Measurements from ENCODE around the gene TLE4. TPM values are rescaled to one million over a fixed set of nuclear protein-coding genes. Genes with fewer than 3 reads are reported as not detected.

TLE4 gene
- total RNA-seq, 1 donor from 2014 or later, result 25.1 TPM

DNA sequence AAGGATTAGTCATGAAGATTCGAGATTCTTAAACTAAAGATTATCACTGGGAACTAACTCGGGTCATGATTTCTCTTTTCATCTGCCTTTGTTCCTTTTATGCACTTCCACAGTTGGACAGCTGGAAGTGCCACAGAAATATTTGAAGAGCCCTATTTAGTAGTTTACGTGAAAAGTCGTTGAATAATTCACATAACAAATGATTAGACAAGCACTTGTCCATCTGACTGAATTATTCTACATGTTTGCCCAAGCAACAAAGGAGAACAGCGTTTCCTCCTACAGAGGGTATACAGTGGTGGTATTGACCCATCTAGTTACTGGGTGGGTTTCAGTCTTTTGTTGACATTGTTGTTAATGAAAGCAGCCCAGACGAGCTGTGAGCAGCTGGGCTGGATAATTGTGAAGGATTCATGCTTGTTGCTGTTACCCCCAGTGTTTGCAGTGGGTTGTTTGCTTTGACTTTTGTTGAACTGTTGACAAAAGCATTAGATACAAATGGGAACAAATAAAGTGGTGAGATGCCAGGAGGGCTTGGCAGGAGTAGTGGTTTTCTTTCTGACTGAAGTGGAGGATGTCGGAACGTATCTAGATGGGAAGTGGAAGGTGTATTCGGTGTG is 96.2 kb downstream of the TLE4 start:
- no peak for DNase-seq (ENCODE audit: low spot score)
- H3K27ac Mint-ChIP-seq, result no peak overlapping the region
- no peaks in the 10 kb centered on the region for H3K4me1 Mint-ChIP-seq (ENCODE audit: low read depth)
- no peak overlapping the region for H3K4me3 Mint-ChIP-seq
- peaks cover 4% of the 10 kb centered on the region for H3K36me3 Mint-ChIP-seq (ENCODE audit: low read depth)
- no peaks in the 10 kb centered on the region for H3K9me3 Mint-ChIP-seq
- intact Hi-C loops (cut with micrococcal nuclease), result loop anchor here (5.0 kb wide), 1 partner anchor 36 kb away; no protein-coding TSS in a partner anchor
- H3K27me3 Mint-ChIP-seq (ENCODE audit: insufficient read depth), result no peaks in the 10 kb centered on the region

DNA sequence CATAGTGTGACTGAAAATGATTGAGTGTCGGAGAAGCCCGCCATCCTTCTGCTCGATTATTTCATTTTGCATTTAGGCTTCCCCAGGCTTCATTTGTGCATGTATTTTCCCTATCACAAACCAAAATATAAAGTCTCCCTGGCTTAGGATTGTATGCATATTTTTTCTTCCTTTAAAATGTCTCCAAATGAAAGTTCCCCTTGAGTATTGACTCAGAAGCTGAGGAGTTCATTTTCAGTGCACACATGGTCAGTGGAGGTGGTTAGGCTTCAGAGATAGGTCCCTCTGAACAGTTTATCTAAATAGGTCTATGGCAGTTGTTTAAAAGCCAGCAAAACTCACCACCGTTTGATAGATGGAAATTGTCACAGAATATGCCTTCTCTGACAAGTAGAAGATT is 97.2 kb downstream of the TLE4 start:
- Mint-ChIP-seq H3K9me3 (no peaks in the 10 kb centered on the region), H3K4me3 (no peak overlapping the region), H3K4me1 (ENCODE audit: low read depth) (no peaks in the 10 kb centered on the region), H3K27ac (no peak overlapping the region), H3K36me3 (ENCODE audit: low read depth) (peaks cover 4% of the 10 kb centered on the region), H3K27me3 (ENCODE audit: insufficient read depth) (no peaks in the 10 kb centered on the region)
- intact Hi-C loops (cut with micrococcal nuclease), result loop anchor here (5.0 kb wide), 1 partner anchor 37 kb away; no protein-coding TSS in a partner anchor
- no peak for DNase-seq (ENCODE audit: low spot score)

DNA sequence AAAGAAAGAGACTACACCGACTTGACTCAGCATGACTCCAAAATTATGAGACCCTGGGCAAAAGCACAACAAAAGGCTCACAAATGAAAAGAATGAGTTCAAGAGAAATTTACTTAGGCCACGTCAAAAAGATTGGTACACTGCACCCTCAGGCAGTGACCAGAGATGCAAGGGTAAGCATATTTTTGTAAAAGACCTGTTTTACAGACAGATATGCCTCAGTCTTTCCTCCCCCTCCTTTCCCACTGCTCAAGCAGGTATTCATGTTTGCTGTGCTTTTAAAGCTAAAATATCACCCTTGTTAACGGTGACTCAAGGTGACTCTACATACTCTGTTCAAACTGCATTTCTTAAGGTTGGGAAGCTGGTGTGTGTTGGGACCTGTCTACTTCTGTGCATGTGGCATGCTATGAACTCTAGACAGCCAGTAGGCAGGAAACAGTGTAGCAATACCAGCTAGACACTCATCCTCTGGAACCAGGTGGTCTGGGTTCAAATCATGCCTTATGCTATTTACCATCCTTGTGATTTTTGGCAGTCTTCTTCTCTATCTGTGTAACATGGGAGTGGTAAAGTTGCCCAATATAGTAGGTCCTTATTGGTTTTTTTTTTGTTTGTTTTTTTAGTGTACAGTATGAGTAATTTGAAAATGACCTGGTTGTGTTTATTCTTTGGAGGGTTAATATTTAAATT is 98.7 kb downstream of the TLE4 start:
- no peaks in the 10 kb centered on the region for H3K27me3 Mint-ChIP-seq (ENCODE audit: insufficient read depth)
- no peak for DNase-seq (ENCODE audit: low spot score)
- peaks cover 9% of the 10 kb centered on the region for H3K36me3 Mint-ChIP-seq (ENCODE audit: low read depth)
- no peaks in the 10 kb centered on the region for H3K4me1 Mint-ChIP-seq (ENCODE audit: low read depth)
- no peak overlapping the region for H3K27ac Mint-ChIP-seq
- intact Hi-C loops (cut with micrococcal nuclease), result no loop called here
- no peaks in the 10 kb centered on the region for H3K9me3 Mint-ChIP-seq
- no peak overlapping the region for H3K4me3 Mint-ChIP-seq

DNA sequence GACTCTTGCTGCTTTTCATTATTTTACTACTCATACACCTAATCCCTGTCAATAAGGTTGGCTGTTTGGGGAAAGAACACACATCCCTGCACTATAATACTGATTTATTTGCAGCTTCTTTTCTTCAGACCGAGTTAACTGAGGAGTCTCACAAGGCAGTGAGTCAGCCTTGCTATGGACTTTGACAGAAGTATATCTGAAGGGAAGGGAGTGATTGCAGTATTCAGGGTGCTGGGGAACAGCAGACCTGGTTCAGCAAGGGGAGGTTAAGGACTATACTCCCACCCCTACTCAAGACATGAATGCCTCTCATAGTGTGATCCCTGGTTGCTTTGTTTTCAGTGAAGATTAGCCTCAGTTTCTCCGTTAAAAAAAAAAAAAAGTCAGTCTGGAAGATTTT is 99.8 kb downstream of the TLE4 start:
- Mint-ChIP-seq H3K36me3 (ENCODE audit: low read depth) (peaks cover 9% of the 10 kb centered on the region), H3K27ac (no peak overlapping the region), H3K4me3 (no peak overlapping the region), H3K4me1 (ENCODE audit: low read depth) (no peaks in the 10 kb centered on the region), H3K27me3 (ENCODE audit: insufficient read depth) (no peaks in the 10 kb centered on the region), H3K9me3 (no peaks in the 10 kb centered on the region)
- intact Hi-C loops (cut with micrococcal nuclease), result no loop called here
- DNase-seq (ENCODE audit: low spot score), result no peak

DNA sequence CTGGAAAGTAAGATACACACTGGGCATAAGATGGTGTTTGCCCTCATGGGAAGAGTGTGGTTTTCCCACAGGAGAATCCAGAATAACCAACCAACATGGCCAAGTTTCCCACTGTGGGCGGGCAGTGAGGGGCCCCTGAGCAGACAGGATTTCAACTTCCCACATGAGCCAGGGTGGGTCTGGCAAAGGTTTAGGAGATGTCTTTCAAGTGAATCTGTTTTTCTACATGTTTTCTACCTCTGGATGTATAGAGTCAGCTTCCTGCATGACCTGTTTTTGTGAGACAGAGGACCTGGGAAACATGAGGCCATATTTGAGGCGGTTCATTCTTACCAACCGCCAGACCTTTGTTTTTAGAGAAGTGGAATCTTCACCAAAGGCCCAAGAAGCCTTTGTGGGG is 100.5 kb downstream of the TLE4 start:
- no peaks in the 10 kb centered on the region for H3K27me3 Mint-ChIP-seq (ENCODE audit: insufficient read depth)
- intact Hi-C loops (cut with micrococcal nuclease), result no loop called here
- H3K4me1 Mint-ChIP-seq (ENCODE audit: low read depth), result no peaks in the 10 kb centered on the region
- H3K27ac Mint-ChIP-seq, result no peak overlapping the region
- no peak overlapping the region for H3K4me3 Mint-ChIP-seq
- no peak for DNase-seq (ENCODE audit: low spot score)
- H3K36me3 Mint-ChIP-seq (ENCODE audit: low read depth), result peaks cover 9% of the 10 kb centered on the region
- H3K9me3 Mint-ChIP-seq, result no peaks in the 10 kb centered on the region

DNA sequence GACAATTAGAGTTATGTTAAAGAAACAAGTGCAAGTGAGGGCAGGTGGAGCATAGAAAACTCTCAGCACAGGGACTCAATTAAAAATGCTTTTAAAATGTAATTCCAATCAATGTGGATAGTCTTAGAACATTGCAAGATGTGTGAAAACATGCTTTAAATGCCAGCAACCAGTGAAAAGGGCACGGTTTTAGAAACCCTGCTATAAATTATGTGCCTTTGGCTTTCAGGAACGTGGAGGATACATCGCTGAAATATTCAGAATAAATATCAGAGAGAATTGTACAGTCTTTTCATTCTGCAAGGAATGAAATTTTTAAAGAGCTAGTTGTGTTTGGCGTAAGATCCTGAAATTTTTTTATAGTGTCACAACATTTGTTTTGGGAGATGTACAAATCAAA is 101.1 kb downstream of the TLE4 start:
- Mint-ChIP-seq H3K27me3 (ENCODE audit: insufficient read depth) (no peaks in the 10 kb centered on the region), H3K4me3 (no peak overlapping the region), H3K36me3 (ENCODE audit: low read depth) (peaks cover 9% of the 10 kb centered on the region), H3K9me3 (no peaks in the 10 kb centered on the region), H3K4me1 (ENCODE audit: low read depth) (no peaks in the 10 kb centered on the region), H3K27ac (no peak overlapping the region)
- DNase-seq (ENCODE audit: low spot score), result no peak
- intact Hi-C loops (cut with micrococcal nuclease), result no loop called here

DNA sequence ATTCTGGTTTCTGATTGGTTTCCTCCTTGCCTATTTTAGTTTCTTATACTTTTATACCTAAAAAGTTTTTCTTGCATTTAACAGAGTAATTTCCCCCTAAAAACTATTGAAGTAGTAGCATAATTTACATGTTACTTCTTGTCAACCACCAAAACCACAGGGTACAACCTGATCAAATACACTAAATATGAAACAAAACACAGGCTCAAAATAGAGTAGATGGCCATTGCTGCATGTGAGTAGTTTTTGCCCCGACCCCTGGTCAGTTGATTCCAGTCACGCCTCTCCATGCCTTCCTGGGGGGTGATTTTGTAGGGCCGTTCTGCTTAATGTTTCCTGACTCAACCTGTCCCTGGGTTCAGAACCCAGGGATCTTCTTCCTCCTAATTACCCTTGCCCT is 101.8 kb downstream of the TLE4 start:
- intact Hi-C loops (cut with micrococcal nuclease), result no loop called here
- Mint-ChIP-seq H3K4me3 (no peak overlapping the region), H3K27ac (no peak overlapping the region), H3K4me1 (ENCODE audit: low read depth) (no peaks in the 10 kb centered on the region), H3K36me3 (ENCODE audit: low read depth) (peaks cover 9% of the 10 kb centered on the region), H3K27me3 (ENCODE audit: insufficient read depth) (no peaks in the 10 kb centered on the region), H3K9me3 (no peaks in the 10 kb centered on the region)
- DNase-seq (ENCODE audit: low spot score), result no peak

DNA sequence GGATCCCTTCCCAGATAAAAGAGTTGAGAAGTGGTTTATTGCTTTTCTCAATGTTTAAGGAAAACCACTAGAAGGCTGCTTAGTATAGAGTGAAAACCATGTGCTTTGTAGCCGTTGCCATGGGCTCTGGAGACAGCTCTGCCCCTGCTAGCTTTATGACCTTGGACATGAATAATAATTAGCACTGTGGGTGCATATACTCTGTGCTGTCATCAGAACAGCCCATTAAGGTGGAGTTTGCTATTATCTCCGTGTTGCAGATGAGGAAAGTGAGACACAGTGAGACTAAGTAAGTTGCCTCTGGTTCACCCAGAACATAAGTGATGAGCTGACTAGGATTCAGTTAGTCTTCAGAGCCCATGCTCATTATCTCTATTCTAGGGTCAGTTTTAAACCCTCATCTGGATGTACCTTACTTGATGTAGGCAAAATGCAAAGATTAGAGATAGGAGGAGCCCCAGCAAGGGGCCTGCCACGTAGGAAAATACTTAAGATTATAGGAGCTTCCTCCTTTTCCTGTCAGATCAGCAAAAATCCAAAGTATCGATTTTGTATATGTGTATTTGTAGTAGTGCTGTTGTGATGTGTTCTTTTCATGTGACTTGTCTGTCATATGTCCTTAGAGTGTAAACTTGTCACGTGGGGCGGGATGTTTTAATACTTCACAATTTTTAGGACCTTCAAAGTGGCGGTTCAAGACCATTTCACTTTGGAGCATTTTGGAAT is 102.5 kb downstream of the TLE4 start:
- Mint-ChIP-seq H3K4me1 (ENCODE audit: low read depth) (no peaks in the 10 kb centered on the region), H3K36me3 (ENCODE audit: low read depth) (peaks cover 8% of the 10 kb centered on the region), H3K27me3 (ENCODE audit: insufficient read depth) (no peaks in the 10 kb centered on the region), H3K27ac (no peak overlapping the region), H3K9me3 (no peaks in the 10 kb centered on the region), H3K4me3 (no peak overlapping the region)
- DNase-seq (ENCODE audit: low spot score), result no peak
- intact Hi-C loops (cut with micrococcal nuclease), result no loop called here

DNA sequence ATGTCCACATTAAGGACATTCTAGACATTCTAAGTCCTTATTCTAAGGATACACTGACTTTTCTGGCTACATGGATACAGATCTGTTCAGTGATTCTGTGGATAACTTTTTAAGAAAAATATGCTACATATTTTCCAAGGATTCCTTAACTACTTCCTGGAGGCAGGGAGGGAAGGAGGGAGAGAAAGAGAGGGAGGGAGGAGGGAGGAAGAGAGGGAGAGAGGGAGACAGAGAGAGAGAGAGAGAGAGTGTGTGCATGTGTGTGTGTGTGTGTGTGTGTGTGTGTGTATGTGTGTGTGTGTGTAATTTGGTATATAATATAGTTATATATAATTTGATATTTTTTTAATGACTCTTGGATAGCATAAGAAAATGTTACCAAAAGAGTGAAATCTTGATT is 109.8 kb downstream of the TLE4 start:
- Mint-ChIP-seq H3K36me3 (ENCODE audit: low read depth) (no peaks in the 10 kb centered on the region), H3K4me3 (no peak overlapping the region), H3K27me3 (ENCODE audit: insufficient read depth) (no peaks in the 10 kb centered on the region), H3K4me1 (ENCODE audit: low read depth) (peaks cover 3% of the 10 kb centered on the region), H3K9me3 (no peaks in the 10 kb centered on the region), H3K27ac (no peak overlapping the region)
- intact Hi-C loops (cut with micrococcal nuclease), result no loop called here
- no peak for DNase-seq (ENCODE audit: low spot score)

DNA sequence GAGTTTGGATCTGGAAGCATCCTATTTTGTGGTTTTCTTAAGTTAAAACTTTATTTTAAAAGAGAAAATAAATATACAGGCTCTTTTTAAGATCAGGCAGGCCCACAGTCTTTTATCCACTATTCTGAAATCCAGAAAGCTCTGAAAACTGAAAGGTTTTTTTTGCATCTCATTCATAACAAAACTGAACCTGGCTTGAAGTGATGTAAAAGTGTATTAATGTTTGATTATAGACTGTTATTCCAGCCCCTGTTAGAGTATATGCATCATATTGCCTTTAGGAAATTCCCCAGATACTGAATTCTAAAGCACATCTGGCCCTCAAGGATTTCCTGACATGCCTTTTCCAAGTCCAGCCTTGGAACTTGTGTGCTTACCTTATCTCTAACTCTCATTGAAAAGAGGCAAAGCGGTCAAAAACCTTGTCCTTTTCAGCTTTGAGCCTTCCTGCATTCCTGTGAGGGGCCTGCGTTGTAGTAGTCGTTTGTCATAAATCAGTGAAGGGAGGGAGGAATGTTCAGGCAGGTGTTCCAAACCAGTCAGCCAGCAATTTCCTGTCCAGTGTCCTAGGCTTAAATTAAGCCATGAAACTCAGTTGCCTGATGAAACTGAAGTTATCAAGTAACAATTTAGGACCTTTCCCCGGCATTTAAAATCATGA is 110.4 kb downstream of the TLE4 start:
- H3K4me1 Mint-ChIP-seq (ENCODE audit: low read depth), result peaks cover 9% of the 10 kb centered on the region

DNA sequence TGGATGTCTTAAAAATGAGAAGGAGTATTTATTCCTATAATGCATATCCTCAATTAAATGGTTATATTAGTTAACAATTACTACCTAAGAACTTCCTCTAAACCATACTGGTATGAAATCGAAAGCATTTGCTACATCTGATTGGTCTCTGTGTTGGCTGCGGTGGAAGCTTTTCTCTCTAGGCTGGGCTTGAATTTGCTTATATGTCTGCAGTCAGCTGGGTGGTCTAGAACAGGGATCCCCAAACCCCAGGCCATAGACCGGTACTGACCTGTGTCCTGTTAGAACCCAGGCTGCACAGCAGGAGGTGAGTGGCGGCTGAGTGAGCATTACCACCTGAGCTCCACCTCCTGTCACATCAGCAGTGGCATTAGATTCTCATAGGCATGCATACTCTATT is 112.3 kb downstream of the TLE4 start:
- Mint-ChIP-seq H3K27ac (no peak overlapping the region), H3K4me3 (no peak overlapping the region), H3K27me3 (ENCODE audit: insufficient read depth) (no peaks in the 10 kb centered on the region), H3K9me3 (peaks cover 6% of the 10 kb centered on the region), H3K36me3 (ENCODE audit: low read depth) (peaks cover 5% of the 10 kb centered on the region), H3K4me1 (ENCODE audit: low read depth) (peaks cover 19% of the 10 kb centered on the region)
- no peak for DNase-seq (ENCODE audit: low spot score)
- intact Hi-C loops (cut with micrococcal nuclease), result no loop called here

More for the DNA sequence above, 110.4 kb downstream of the TLE4 start:
- Mint-ChIP-seq H3K36me3 (ENCODE audit: low read depth) (peaks cover 2% of the 10 kb centered on the region), H3K9me3 (peaks cover 3% of the 10 kb centered on the region), H3K27me3 (ENCODE audit: insufficient read depth) (no peaks in the 10 kb centered on the region), H3K4me3 (no peak overlapping the region), H3K27ac (no peak overlapping the region)
- no peak for DNase-seq (ENCODE audit: low spot score)
- intact Hi-C loops (cut with micrococcal nuclease), result no loop called here

DNA sequence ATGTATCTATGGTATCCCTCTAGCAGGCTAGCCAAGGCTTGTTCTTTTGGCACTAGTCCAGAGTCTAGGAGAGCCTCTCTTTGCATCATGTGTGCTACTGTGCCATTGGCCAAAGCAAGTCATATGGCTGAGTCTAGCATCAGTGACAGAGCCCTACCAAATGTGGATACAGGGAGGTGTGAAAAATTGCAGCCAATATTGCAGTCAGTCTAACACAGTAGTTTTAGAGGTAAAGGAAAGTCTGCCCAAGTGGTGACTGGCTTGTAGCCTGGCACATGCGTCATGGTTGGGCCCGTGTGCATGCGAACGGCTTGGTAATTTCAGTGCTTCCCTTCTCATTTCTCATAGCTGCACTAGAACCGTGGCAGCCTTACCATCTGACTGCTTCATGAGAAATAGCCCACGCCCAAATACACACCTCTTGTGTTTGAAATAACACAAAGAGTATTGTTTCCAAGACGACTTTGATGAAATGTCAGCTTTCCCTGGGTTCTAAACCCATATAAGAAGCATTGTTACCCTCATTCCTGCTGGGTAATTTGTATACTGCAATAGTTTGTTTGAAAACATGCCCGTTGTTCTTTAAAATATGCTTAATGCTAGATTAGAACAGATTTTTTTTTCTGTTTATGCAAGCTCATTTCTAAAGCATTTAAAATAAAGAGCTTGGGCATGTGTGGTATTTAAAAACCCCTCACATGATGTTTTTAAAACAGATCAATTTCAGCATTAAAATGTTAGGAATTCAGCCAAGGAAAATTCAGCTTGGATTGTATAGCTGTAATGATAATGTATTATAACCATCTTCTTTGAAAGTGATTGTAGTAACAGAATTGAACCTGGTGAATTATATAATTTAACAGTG is 113.2 kb downstream of the TLE4 start:
- Mint-ChIP-seq H3K27me3 (ENCODE audit: insufficient read depth) (no peaks in the 10 kb centered on the region), H3K4me3 (no peak overlapping the region), H3K4me1 (ENCODE audit: low read depth) (peaks cover 19% of the 10 kb centered on the region), H3K9me3 (peaks cover 6% of the 10 kb centered on the region), H3K27ac (no peak overlapping the region), H3K36me3 (ENCODE audit: low read depth) (peaks cover 7% of the 10 kb centered on the region)
- DNase-seq (ENCODE audit: low spot score), result no peak
- intact Hi-C loops (cut with micrococcal nuclease), result no loop called here

Data from activated T-helper 1 cell treated with anti-CD3 and anti-CD28 coated beads, Interleukin-12 subunit alpha, Interleukin-12 subunit beta, Interleukin-2, Interleukin-4 antibody, amounts not matched to agents 30 ng/mL and 10 ng/mL and 1 ng/mL, durations not matched to agents 14 hours and 24 hours and 36 hours (primary cell).